ENCODE results near the gene PSMB7. TPM values are rescaled to one million over a fixed set of nuclear protein-coding genes. Genes with fewer than 3 reads are reported as not detected.

The PSMB7 gene
- total and polyA plus RNA-seq, 2 donors (not counting 1 experiment from before 2014, with no cell fraction given) = 206 to 290 TPM

DNA sequence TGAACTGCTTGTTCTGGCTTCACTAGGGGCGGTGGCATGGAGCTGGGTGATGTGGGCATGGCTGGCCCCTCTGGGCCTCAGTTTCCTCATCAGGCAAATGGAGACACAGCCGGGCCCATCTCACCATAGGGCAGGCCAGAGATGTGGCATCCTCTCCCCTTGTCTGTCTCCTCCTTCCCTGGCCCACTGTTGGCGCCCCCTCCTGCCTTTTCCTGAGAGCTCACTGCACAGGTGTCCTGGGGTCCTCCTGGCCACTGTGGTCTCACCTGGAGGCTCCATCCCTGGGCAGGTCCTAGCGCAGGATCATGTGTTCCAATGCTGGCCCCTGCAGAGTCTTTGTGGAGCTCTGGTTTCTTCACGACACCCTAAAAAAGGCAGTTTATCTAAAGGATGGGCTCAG lies 104.0 kb downstream of the PSMB7 start:
- Histone ChIP-seq H3K36me3 (ENCODE audit: control insufficient read depth, insufficient read depth, low read length) (peaks cover 37% of the 10 kb centered on the region), H3K4me2 (ENCODE audit: extremely low read depth, insufficient read depth, low read length) (no peak overlapping the region), H2AFZ (ENCODE audit: low read length) (no peak overlapping the region), H3K27ac (ENCODE audit: insufficient read depth, low read length) (no peak overlapping the region), H4K20me1 (ENCODE audit: control insufficient read depth, extremely low read depth, insufficient read depth, low read length) (no peaks in the 10 kb centered on the region), H3K9ac (ENCODE audit: insufficient read depth, low read length) (no peak overlapping the region), H3K27me3 (ENCODE audit: control insufficient read depth, insufficient read depth, low read length) (no peaks in the 10 kb centered on the region), H3K9me3 (ENCODE audit: control insufficient read depth, insufficient read depth, low read depth, low read length) (no peaks in the 10 kb centered on the region), H3K4me1 (ENCODE audit: control insufficient read depth, extremely low read depth, insufficient read depth, low read length) (peaks cover 9% of the 10 kb centered on the region), H3K79me2 (ENCODE audit: control insufficient read depth, insufficient read depth, low read length) (peaks cover 37% of the 10 kb centered on the region), H3K4me3 (replicated peaks in 1 of 4; ENCODE audit: control extremely low read depth in 1 of 4, insufficient read depth in 1 of 4, low read depth in 3 of 4, low read length in 4 of 4) (no peak overlapping the region)
- DNase-seq (ENCODE audit: low read depth in 2 of 2) = no peak
- no peak for TF ChIP-seq EZH2 (IDR thresholded peaks at IDR 0.05; ENCODE audit: low read length, missing control alignments)
- TF ChIP-seq, protein P1, sequence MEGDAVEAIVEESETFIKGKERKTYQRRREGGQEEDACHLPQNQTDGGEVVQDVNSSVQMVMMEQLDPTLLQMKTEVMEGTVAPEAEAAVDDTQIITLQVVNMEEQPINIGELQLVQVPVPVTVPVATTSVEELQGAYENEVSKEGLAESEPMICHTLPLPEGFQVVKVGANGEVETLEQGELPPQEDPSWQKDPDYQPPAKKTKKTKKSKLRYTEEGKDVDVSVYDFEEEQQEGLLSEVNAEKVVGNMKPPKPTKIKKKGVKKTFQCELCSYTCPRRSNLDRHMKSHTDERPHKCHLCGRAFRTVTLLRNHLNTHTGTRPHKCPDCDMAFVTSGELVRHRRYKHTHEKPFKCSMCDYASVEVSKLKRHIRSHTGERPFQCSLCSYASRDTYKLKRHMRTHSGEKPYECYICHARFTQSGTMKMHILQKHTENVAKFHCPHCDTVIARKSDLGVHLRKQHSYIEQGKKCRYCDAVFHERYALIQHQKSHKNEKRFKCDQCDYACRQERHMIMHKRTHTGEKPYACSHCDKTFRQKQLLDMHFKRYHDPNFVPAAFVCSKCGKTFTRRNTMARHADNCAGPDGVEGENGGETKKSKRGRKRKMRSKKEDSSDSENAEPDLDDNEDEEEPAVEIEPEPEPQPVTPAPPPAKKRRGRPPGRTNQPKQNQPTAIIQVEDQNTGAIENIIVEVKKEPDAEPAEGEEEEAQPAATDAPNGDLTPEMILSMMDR (conservative IDR thresholded peaks at IDR 0.05 in 1 of 2, IDR thresholded peaks at IDR 0.05 in 1 of 2; ENCODE audit: low read depth in 1 of 2, low read length in 2 of 2) = no peak

DNA sequence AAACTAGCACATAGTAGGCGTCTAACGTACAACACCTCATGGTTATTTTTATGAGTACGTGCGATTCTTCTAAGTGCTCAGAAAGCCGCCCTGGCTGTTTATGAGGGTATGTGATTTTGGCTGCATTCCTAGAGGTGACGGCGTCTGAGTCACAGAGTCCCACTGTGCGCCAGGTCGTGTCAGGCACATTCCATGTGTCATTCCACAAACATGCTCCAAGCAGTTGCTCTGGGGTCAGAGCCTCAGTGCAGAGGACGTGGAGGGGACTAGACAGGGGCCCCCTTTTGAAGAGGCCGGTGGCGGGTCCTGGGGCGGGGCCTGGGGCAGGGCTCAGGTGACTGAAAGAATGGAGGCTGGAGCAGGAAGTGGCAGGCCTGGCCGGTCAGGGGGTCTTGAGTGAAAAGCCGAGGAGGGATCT lies 105.6 kb downstream of the PSMB7 start:
- H3K4me3 ChIP-seq (replicated peaks in 1 of 4; ENCODE audit: control extremely low read depth in 1 of 4, insufficient read depth in 1 of 4, low read depth in 3 of 4, low read length in 4 of 4) = no peak overlapping the region
- peaks cover 16% of the 10 kb centered on the region for H3K4me1 ChIP-seq (ENCODE audit: control insufficient read depth, extremely low read depth, insufficient read depth, low read length)

DNA sequence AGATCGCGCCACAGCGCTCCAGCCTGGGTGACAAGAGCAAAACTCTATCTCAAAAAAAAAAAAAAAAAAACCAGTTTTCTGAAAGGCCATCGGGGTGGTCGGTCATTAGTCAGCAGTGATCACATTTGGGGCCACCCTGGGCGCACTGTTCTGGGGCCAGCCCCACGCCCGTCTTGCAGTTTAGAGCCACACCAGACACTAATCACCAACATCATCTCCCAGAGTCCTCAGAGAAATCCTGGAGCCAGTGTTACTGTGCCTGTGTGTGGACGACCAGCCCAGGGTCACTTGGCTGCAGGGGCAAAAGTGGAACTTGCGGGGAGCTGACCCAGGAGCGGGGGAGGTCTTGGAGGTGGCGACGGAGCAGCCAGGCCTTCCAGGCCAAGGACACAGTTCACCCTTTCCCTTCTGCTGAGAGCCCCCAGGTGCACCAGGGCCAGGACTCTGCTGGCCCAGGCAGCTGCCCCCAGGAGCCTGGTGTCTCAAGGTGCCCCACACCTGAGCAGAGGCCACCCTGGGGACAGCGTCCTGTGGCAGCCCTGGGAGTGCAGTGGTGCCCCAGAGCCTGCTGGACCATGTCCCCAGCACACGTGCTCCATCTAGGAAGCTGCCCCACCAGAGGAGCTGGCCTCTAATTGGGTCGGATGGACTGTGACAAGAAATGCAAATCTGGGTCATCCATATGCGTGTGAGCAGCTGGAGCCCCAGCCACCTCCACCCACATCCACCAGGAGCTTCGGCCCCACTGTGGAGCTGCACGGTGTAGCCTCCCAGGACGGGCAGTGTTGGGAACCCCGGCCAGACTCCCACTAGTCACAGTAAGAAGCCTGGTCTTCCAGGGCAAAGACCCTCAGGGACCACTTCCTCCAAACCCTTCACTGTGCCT lies 106.4 kb downstream of the PSMB7 start:
- Histone ChIP-seq H3K79me2 (ENCODE audit: control insufficient read depth, insufficient read depth, low read length) (peaks cover 39% of the 10 kb centered on the region), H3K27me3 (ENCODE audit: control insufficient read depth, insufficient read depth, low read length) (no peaks in the 10 kb centered on the region), H3K4me3 (replicated peaks in 1 of 4; ENCODE audit: control extremely low read depth in 1 of 4, insufficient read depth in 1 of 4, low read depth in 3 of 4, low read length in 4 of 4) (no peak overlapping the region), H3K4me2 (ENCODE audit: extremely low read depth, insufficient read depth, low read length) (no peak overlapping the region), H4K20me1 (ENCODE audit: control insufficient read depth, extremely low read depth, insufficient read depth, low read length) (no peaks in the 10 kb centered on the region), H3K27ac (ENCODE audit: insufficient read depth, low read length) (peak overlapping the region; percentile 70), H3K9me3 (ENCODE audit: control insufficient read depth, insufficient read depth, low read depth, low read length) (no peaks in the 10 kb centered on the region), H3K9ac (ENCODE audit: insufficient read depth, low read length) (no peak overlapping the region), H3K4me1 (ENCODE audit: control insufficient read depth, extremely low read depth, insufficient read depth, low read length) (peaks cover 16% of the 10 kb centered on the region), H2AFZ (ENCODE audit: low read length) (no peak overlapping the region), H3K36me3 (ENCODE audit: control insufficient read depth, insufficient read depth, low read length) (peaks cover 31% of the 10 kb centered on the region)
- DNase-seq (ENCODE audit: low read depth in 2 of 2) = no peak
- TF ChIP-seq, protein P1 (conservative IDR thresholded peaks at IDR 0.05 in 1 of 2, IDR thresholded peaks at IDR 0.05 in 1 of 2; ENCODE audit: low read depth in 1 of 2, low read length in 2 of 2) = no peak
- no peak for TF ChIP-seq EZH2 (IDR thresholded peaks at IDR 0.05; ENCODE audit: low read length, missing control alignments)

More for the DNA sequence above, 105.6 kb downstream of the PSMB7 start:
- peak overlapping the region; percentile 32 for H3K4me2 ChIP-seq (ENCODE audit: extremely low read depth, insufficient read depth, low read length)
- peak overlapping the region; percentile 70 for H3K27ac ChIP-seq (ENCODE audit: insufficient read depth, low read length)
- no peak overlapping the region for H2AFZ ChIP-seq (ENCODE audit: low read length)
- no peaks in the 10 kb centered on the region for H3K27me3 ChIP-seq (ENCODE audit: control insufficient read depth, insufficient read depth, low read length)
- no peak for TF ChIP-seq EZH2 (IDR thresholded peaks at IDR 0.05; ENCODE audit: low read length, missing control alignments)
- H3K79me2 ChIP-seq (ENCODE audit: control insufficient read depth, insufficient read depth, low read length) = peaks cover 39% of the 10 kb centered on the region
- peak; percentile 93 to 98 for DNase-seq (ENCODE audit: low read depth in 2 of 2)
- H4K20me1 ChIP-seq (ENCODE audit: control insufficient read depth, extremely low read depth, insufficient read depth, low read length) = no peaks in the 10 kb centered on the region
- peaks cover 26% of the 10 kb centered on the region for H3K36me3 ChIP-seq (ENCODE audit: control insufficient read depth, insufficient read depth, low read length)
- H3K9ac ChIP-seq (ENCODE audit: insufficient read depth, low read length) = peak overlapping the region; percentile 8
- no peaks in the 10 kb centered on the region for H3K9me3 ChIP-seq (ENCODE audit: control insufficient read depth, insufficient read depth, low read depth, low read length)
